Measurements from ENCODE around the gene COPS8.

DNA sequence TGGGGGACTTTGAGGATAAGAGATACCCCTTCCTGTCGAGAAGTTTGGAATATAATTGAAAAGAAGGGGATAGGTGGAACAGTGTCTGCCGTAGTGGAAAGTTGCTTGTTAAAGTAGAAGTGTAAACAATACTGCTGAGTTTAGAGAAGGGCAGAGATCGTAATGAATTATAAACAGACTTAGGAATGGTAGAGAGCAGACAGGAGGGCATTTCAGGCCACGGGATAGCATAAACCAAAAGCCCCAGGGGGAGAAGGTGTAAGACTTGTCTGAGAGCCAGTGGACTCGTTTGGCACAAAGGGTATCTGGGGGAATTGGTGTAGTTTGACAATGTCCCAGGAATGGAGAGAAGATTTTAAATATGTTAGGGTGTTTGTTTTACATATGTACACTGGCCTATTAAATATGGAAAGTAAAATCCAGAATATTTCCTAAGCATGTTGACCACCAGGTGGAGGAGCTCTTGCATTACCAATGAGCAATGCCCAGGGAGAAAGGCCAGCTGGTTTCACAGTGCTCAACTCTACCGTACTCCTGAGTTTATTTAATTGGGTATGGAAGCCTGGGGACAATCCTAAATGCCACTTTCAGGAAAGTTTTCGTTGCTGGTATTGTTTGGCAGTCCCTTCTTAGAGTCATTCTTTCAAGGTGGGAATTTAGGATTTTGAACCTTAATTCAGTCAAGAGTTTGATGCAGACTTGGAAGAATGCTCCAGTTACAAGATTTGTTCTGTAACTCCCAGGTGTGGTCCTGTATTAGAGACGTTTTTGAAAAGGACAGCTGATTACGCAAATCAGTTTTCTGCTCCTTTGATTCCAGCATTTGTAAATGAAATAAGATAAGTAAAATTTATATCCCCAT, 7.5 kb downstream of the COPS8 start:
- TF ChIP-seq, protein P1, sequence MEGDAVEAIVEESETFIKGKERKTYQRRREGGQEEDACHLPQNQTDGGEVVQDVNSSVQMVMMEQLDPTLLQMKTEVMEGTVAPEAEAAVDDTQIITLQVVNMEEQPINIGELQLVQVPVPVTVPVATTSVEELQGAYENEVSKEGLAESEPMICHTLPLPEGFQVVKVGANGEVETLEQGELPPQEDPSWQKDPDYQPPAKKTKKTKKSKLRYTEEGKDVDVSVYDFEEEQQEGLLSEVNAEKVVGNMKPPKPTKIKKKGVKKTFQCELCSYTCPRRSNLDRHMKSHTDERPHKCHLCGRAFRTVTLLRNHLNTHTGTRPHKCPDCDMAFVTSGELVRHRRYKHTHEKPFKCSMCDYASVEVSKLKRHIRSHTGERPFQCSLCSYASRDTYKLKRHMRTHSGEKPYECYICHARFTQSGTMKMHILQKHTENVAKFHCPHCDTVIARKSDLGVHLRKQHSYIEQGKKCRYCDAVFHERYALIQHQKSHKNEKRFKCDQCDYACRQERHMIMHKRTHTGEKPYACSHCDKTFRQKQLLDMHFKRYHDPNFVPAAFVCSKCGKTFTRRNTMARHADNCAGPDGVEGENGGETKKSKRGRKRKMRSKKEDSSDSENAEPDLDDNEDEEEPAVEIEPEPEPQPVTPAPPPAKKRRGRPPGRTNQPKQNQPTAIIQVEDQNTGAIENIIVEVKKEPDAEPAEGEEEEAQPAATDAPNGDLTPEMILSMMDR (IDR thresholded peaks at IDR 0.05) = peak in 5 of 7 experiments; percentile 15 to 41 (median 37)
- no peak for TF ChIP-seq POLR2A (IDR thresholded peaks at IDR 0.05)

All from body of pancreas (tissue), 4 donors.